MCF 10A (cell line): ENCODE results near the gene ATL3. TPM values are rescaled to one million over a fixed set of nuclear protein-coding genes. Genes with fewer than 3 reads are reported as not detected.

Experiments used
- BruUV-seq: library from RNA; stranded (reverse); fragments of 400-500 nt; replicated peaks from 2 replicates; lab custom pipeline; 2021; lab: Mats Ljungman, UMichigan
- CTCF ChIA-PET: fragments of 300-600 bp; sonication (Branson Sonifier 250); formaldehyde crosslinking; extraction: SDS; loops from one replicate; lab custom pipeline; 2021; ENCODE audit warnings: antibody characterized with exemption, inconsistent platforms; lab: Yijun Ruan, JAX
- POLR2A ChIA-PET: fragments of 300-600, 350-650 bp; sonication (Branson Sonifier 250); formaldehyde crosslinking; extraction: SDS; loops from one replicate; lab custom pipeline; 2020; ENCODE audit warnings: antibody characterized with exemption, inconsistent platforms; lab: Yijun Ruan, JAX
- DNase-seq: peaks from one replicate; pipeline ENCODE4 v3.0.0-alpha.2; 2018; ENCODE audit not compliant: unreplicated experiment
- H3K27ac Mint-ChIP-seq: one replicate; pipeline ENCODE4 v1.8.0; 2022; ENCODE audit warnings: mild to moderate bottlenecking, low read depth, mixed read lengths; ENCODE audit not compliant: unreplicated experiment
- H3K27me3 Mint-ChIP-seq: one replicate; pipeline ENCODE4 v1.8.0; 2022; ENCODE audit warnings: mixed read lengths; ENCODE audit not compliant: insufficient read depth, unreplicated experiment
- H3K36me3 Mint-ChIP-seq: one replicate; pipeline ENCODE4 v1.8.0; 2022; ENCODE audit warnings: mild to moderate bottlenecking, moderate library complexity, mixed read lengths; ENCODE audit not compliant: insufficient read depth, unreplicated experiment
- H3K4me1 Mint-ChIP-seq: one replicate; pipeline ENCODE4 v1.8.0; 2022; ENCODE audit warnings: mixed read lengths; ENCODE audit not compliant: insufficient read depth, unreplicated experiment
- H3K4me3 Mint-ChIP-seq: one replicate; pipeline ENCODE4 v1.8.0; 2022; ENCODE audit warnings: mild to moderate bottlenecking, moderate library complexity, mixed read lengths; ENCODE audit not compliant: unreplicated experiment
- H3K9me3 Mint-ChIP-seq: one replicate; pipeline ENCODE4 v1.8.0; 2022; ENCODE audit warnings: mixed read lengths; ENCODE audit not compliant: unreplicated experiment
- intact Hi-C: fragments of 100-400 bp; cut with micrococcal nuclease; formaldehyde crosslinking; loops from 2 replicates; pipeline ENCODE4 v1.14.1; 2022
- total RNA-seq: library from RNA; stranded (reverse); gene quantifications from 2 replicates; pipeline ENCODE4 v1.2.3, GENCODE V29; 2022
- TF ChIP-seq, protein P1 (sequence below): fragments of 200-600 bp; IDR thresholded peaks from one replicate; pipeline ENCODE4 v1.8.0; 2022; ENCODE audit warnings: antibody characterized with exemption, mild to moderate bottlenecking; ENCODE audit not compliant: unreplicated experiment

ATL3 gene
- total RNA-seq, 1 experiment from 2014 or later: 74.0 TPM

GRCh38 chr11:63710476-63711217, 39.5 kb upstream of the ATL3 start:
- no peak overlapping the region for H3K4me3 Mint-ChIP-seq
- intact Hi-C loops: no loop called here
- peaks cover 8% of the 10 kb centered on the region for H3K36me3 Mint-ChIP-seq
- no TSS peak for BruUV-seq
- H3K27me3 Mint-ChIP-seq: no peaks in the 10 kb centered on the region
- peaks cover 13% of the 10 kb centered on the region for H3K4me1 Mint-ChIP-seq
- POLR2A ChIA-PET: interaction anchor here (0.7 kb wide), 1 partner anchor 24 kb away, joined by 3 read pairs; no protein-coding TSS in a partner anchor
- TF ChIP-seq, protein P1, sequence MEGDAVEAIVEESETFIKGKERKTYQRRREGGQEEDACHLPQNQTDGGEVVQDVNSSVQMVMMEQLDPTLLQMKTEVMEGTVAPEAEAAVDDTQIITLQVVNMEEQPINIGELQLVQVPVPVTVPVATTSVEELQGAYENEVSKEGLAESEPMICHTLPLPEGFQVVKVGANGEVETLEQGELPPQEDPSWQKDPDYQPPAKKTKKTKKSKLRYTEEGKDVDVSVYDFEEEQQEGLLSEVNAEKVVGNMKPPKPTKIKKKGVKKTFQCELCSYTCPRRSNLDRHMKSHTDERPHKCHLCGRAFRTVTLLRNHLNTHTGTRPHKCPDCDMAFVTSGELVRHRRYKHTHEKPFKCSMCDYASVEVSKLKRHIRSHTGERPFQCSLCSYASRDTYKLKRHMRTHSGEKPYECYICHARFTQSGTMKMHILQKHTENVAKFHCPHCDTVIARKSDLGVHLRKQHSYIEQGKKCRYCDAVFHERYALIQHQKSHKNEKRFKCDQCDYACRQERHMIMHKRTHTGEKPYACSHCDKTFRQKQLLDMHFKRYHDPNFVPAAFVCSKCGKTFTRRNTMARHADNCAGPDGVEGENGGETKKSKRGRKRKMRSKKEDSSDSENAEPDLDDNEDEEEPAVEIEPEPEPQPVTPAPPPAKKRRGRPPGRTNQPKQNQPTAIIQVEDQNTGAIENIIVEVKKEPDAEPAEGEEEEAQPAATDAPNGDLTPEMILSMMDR: no peak
- no peaks in the 10 kb centered on the region for H3K9me3 Mint-ChIP-seq
- no peak for DNase-seq
- no peak overlapping the region for H3K27ac Mint-ChIP-seq
- CTCF ChIA-PET: interaction anchor here (1.0 to 1.7 kb wide), 3 partner anchors 27 to 74 kb away, joined by 3 to 5 read pairs (median 5); partner anchors contain the start of gene RTN3

DNA sequence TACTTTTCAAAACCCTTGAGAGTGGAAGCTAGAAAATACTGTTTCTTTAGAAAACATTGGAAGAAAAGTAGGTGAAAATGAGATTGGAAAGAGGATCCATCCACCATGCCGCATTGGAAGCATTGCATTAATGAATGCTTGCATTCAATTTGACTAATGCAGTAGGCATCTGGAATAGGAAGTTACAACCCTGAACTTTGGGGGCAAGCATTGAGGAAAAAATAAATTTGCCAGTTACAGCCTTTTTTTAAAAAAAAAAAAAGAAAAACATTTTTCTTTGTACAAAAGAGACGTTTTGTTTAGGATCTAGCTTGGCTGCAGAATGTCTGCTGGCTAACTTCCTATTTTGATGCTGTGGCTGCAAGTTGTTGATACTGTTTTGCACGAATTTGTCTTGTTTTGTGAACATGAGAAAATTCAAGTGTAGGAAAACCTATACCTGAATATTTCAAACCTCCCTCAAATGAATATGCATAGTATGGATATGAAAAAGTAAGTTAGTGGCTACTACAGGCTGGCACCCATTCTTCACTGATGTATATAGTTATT, 38.2 kb upstream of the ATL3 start:
- Mint-ChIP-seq H3K4me3 (no peak overlapping the region), H3K36me3 (peaks cover 5% of the 10 kb centered on the region), H3K27ac (no peak overlapping the region), H3K27me3 (no peaks in the 10 kb centered on the region), H3K4me1 (peaks cover 4% of the 10 kb centered on the region), H3K9me3 (no peaks in the 10 kb centered on the region)
- TF ChIP-seq, protein P1: no peak
- DNase-seq: no peak
- ChIA-PET POLR2A (interaction anchor here (0.7 to 1.7 kb wide), 2 partner anchors 27 to 39 kb away, joined by 3 to 15 read pairs; partner anchors contain the start of gene RTN3), CTCF (interaction anchor here (0.6 to 2.1 kb wide), 3 partner anchors 29 to 31 kb away, joined by 3 to 6 read pairs (median 4); no protein-coding TSS in a partner anchor)
- intact Hi-C loops: no loop called here
- BruUV-seq: no TSS peak

GRCh38 chr11:63708764-63709163, 37.6 kb upstream of the ATL3 start:
- H3K27ac Mint-ChIP-seq: no peak overlapping the region
- no peaks in the 10 kb centered on the region for H3K36me3 Mint-ChIP-seq
- H3K4me1 Mint-ChIP-seq: peaks cover 4% of the 10 kb centered on the region
- BruUV-seq: no TSS peak
- H3K27me3 Mint-ChIP-seq: no peaks in the 10 kb centered on the region
- DNase-seq: no peak
- no peak overlapping the region for H3K4me3 Mint-ChIP-seq
- TF ChIP-seq, protein P1: no peak
- intact Hi-C loops: no loop called here
- H3K9me3 Mint-ChIP-seq: no peaks in the 10 kb centered on the region
- POLR2A ChIA-PET: interaction anchor here (0.7 to 1.7 kb wide), 2 partner anchors 27 to 39 kb away, joined by 3 to 15 read pairs; partner anchors contain the start of gene RTN3
- CTCF ChIA-PET: interaction anchor here (0.9 to 2.1 kb wide), 2 partner anchors 30 to 32 kb away, joined by 3 to 6 read pairs; no protein-coding TSS in a partner anchor

DNA sequence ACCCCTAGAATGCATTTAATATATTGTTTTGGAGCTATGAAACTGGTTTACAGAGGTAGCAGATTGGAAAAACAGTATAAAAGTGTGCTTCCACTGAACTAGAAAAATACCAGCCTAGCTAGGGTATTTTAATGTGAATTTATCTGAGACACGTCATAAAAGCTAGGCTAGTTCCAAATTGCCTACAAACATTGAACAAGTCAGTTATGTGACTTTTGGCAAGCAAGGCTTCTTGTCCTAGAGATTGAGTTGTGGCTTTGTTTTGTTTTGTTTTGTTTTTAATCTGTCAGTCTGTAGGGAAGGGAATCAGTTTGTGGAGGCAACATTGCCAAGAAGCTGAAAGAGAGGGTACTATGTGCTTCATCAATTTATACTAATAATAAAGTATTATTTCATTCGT, 34.4 kb upstream of the ATL3 start:
- TF ChIP-seq, protein P1: no peak
- Mint-ChIP-seq H3K27ac (no peak overlapping the region), H3K4me3 (no peak overlapping the region), H3K36me3 (peaks cover 8% of the 10 kb centered on the region), H3K27me3 (no peaks in the 10 kb centered on the region), H3K4me1 (peaks cover 4% of the 10 kb centered on the region), H3K9me3 (no peaks in the 10 kb centered on the region)
- no TSS peak for BruUV-seq
- ChIA-PET POLR2A (interaction anchor here (0.8 to 1.6 kb wide), 5 partner anchors 11 to 37 kb away, joined by 3 to 6 read pairs (median 3); no protein-coding TSS in a partner anchor), CTCF (interaction anchor here (0.6 kb wide), 2 partner anchors 37 to 226 kb away, joined by 4 read pairs; no protein-coding TSS in a partner anchor)
- no peak for DNase-seq
- intact Hi-C loops: no loop called here
